ENCODE measurements around the gene ISYNA1.

Gene ISYNA1

DNA sequence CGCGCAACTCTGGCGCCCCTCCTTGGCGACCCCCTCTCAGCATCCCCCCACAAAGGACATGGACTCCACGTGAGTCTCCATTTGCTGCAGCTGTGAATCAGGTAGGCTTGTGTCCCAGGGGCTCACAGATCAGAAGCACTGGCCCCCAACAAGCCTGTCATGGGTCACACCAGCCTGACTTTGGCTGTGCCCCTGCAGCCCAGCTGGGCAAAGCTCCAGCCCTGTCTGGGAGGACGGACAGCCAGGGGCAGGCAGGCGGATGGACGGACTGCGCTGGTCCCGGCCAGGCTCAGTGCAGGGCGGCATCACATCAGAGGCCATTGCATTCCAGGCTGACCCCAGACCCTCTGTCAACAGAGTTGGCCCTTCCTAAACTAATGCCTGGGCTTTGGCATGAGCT is 28.4 kb upstream of the ISYNA1 start:
- no peak for DNase-seq

DNA sequence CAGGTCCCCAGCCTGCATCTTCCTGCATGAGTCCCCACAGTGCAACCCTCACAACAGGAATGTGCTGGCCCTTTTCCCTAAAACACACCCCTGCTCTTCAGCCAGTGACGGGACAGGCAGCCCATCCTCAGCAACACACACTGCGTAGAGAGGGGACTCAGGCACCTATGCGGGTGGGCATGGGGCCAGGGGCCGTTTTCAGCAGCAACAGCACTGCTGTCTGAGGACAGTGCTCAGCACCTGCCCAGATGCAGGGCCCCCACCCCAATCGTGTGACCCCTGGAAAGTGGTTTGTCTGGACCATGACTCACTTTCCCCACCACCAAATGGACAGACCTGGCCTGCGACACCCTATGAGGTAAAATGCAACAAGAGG is 28.0 kb upstream of the ISYNA1 start:
- no peak for DNase-seq

DNA sequence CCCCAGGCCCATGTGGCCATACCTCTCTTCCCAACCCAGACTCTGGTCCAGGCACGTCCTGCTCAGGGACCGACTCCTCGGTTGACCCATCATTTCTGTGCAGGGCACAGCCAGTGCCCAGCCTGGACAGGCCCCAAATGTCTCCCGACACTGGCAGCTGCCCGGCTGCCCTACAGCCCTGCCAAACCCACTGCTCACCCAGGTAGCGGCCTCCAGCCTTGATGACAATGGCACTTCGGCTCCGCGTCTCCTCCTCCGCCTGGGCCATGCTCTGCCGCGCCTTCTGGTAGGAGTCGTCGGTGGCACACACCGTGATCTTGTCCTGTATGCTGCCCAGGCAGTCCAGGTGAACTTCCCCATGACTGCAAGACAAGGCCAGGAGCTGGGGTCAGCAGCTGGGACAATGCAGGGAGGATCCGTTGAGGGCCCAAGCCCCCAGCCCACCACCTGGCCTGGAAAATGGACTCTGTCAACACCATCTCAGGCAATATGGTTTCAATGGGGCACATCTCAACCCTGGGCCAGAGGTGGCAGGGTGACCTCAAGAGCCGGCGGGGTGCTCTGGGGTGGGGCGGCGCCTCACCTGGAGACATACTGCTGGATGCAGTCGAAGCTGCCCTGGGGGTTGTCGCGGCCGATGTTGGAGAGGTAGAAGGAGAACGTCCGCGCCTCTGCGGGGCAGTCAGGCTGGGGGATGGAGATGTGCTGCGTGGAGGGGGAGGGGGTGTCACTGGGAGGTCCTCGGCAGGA is 27.5 kb upstream of the ISYNA1 start:
- no peak for DNase-seq

DNA sequence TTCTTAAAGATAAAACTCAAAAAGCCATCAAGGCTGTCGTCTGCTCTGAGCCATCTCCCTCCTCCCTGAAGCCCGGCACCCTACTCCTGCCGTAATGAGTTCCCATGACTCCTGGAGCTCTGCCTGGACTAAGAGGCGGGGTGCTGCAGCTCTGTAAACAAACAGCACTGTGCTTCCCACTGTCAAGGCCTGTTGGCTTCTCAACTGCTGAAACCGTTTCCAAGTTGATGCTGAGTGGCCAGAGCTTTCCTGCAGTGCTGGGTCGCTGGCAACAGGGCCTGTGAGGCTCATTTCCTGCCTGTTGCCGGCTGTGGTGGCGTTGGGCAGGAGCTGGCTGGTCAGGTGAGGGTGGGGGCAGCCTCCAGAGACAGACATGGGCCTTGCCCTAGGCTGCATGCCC is 26.7 kb upstream of the ISYNA1 start:
- no peak for DNase-seq

DNA sequence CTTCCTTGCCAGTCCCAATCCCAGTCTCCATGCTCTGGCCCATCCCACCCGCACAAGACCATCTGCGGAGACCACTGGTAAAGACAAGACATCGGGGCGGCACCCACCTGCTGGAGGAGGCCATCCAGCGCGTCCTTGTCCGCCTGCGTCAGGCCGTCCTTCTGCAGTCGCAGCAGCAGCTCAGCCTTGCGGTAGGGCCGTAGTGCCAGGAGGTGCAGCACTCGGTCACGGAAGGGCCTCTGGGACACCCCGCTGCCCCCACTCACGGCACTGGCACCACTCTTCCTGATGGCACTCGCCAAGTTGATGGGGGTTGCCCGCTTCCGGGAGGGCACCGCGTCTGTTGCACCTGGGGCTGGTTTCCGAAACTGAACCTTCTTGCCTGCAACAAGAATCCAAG is 23.5 kb upstream of the ISYNA1 start:
- DNase-seq: no peak

DNA sequence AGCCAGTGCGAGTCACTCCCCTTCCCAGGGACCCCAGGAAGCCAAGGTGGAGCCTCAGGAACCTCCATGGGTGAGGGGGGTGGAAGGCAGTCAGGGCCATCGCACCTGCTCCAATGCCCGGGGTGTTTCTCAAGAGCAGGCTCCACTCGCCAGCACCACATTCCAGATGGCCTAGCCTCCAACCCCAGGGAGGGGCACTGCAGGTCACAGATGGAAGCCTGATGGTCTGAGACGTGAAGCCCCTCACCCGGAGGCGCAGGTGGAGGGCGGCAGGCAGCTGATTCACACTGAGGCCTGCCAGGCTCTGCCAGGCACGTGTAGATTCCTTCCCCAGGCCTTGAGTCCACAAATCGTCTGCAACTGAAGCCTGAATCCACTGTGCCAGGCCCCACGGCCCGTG is 23.0 kb upstream of the ISYNA1 start:
- DNase-seq: no peak

DNA sequence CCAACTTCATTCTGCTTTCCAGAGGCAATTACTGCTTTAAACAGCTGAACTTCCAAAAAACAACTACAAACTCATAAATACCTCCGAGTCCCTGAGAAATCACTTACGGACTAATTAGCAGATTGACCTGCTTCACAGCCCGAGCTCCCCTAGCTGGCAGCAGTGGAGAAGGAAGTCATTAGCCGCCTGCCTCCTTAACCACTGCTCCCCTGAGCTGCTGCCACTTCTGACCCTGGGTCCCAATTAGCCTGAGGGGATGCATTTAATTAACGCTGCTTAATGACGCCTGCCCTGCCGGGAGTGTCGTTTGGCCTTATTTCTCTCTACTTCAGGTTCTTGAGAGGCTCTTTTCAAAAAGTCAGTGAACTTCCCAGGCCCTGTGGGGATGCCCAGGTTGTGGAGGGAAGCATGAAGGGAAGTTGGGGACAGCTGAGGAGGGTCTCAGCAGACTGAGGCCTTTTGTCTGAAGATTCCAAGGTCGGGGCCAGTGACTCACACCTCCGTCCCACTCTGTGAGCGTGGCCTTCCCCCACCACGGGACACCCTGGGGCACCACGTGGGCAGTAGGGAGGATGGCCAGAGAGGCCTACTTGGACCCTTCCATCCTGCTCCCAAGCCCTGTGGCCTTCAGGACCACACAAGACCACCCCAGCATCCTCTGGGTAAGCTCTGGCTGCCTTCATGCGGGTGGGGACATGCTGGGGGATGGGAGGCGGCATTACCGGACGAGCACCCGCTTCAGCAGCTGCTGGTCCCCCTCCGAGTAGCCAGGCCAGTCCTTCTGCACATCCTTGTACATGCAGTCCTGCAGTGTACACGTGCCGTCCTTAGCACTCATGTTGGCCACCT is 19.8 kb upstream of the ISYNA1 start:
- DNase-seq: no peak

DNA sequence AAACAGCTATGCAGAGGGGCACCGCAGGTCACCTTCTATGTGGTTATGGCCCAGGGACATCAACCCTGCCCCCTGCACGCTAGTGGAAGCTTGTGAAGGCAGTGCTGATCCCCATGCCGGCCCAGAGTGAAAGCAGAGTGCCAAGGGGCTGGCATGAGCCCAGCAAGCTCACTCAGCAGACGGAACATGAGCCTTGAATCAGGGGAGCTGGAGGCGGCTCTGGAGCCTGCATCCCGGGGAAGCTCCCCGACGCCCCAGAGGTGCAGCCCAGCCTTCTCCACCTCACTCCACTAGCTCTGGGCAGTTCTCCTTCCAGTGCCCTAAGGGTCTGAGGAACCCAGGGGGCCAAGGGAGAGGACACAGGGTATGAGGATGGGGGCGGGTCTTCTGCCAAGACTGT is 19.0 kb upstream of the ISYNA1 start:
- no peak for DNase-seq

DNA sequence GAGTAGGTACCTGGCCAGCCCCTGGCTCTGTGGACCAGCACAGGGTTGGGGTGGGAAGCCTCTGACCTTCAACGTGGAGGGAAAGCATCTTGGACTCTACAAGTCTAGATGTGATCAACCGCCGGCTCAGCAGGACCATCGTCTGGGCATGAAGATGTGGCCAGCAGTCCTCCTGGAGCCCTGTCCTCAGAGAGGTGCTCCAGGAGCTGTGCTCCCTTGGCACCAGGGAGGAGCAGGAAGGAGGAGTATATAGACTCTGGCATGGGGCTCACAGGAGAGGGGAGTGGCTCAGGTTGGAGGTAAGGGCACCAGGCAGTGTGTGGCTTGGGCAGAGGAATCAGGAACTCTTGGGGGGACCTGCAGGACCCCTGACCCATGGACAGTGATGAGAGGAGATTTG is 18.3 kb upstream of the ISYNA1 start:
- DNase-seq: no peak

DNA sequence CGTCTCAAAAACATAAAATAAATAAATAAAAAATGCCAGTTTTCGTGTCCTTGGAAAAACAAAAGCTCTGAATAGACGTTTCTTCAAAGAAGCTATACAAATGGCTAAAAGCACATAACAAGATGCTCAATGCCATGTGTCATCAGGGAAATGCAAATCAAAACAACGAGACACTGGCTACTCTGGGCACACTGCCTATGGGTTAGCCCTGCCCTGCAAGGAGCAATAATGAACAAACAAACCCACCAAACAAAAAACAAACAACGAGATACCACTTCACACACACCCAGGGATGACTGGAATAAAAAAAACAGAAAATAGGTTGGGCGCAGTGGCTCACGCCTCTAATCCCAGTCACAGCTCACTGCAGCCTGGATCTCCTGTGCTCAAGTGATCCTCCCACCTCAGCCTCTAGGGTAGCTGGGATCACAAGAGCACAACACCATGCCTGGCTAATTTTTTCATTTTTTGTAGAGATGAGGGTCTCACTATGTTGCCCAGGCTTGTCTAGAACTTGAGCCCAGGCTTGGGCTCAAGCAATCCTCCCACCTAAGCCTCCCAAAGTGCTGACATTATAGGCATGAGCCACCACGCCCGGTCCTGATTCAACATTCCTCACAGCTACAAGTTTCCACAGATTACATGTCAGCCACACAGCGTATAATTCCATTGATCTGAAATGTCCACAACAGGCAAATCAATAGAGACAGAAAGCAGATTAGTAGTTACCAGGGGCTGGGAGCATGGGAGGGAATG is 15.5 kb upstream of the ISYNA1 start:
- DNase-seq: no peak

DNA sequence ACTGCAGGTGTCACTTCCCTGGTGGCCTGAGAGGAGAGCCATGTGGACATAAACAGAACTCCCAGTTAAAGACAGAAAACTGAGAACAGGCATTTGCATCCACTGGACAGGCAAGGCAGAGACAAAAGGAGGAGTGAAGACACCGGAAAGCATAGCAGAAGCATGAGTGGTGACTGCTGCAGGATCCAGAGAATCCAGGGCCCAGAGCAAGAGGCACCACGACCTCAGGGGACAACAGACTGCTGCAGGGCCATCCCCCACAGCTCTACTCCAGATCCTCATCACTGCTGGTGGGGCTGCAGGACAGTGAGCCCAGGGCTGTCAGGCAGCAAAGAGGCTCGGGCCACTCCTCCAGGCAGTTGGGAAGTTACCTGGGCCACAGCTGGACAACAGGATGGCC is 14.5 kb upstream of the ISYNA1 start:
- no peak for DNase-seq

DNA sequence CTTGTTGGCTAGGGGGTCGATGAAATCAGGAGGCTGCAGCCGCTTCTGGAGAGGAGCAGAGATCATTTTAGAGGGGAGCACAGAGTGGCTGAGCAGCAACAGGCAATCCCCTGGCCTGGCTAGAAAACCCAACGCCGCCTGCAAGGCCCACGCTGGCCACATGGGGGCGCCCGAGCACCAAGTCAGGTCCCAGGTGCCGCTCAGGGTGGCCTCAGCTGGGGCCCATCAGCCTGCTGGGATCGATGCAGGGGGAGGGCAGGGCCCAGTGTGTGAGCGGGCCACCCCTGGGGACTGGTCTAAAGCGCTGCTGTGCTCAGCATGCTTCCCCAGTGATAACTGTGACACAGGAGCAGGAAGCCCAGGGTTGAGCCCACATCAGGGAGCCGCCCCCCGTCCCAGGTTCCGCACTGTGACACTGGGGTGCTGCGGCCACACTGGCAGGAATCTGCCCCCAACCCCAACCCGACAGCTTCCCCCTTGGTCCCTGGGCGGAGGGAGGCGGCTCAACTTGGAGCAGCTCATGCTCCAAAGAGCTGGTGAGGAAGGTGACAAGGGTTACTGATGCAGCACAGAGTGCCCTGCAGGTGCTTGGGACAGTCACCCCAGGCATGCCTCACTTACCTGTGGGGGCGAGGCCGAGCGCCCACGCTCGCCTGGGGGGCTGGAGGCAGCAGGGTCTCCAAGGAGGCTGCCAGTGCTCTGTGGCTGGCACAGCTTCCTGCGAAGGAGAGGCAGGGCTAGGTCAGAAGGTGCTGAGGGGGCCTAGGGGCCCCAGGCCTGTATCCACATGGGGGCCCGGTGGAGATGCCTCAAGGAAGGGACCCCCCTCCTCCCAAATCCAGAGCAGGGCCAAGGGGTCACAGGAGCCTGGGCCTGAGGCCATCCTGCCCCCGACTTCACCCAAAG is 13.3 kb upstream of the ISYNA1 start:
- DNase-seq: peak; percentile 91

DNA sequence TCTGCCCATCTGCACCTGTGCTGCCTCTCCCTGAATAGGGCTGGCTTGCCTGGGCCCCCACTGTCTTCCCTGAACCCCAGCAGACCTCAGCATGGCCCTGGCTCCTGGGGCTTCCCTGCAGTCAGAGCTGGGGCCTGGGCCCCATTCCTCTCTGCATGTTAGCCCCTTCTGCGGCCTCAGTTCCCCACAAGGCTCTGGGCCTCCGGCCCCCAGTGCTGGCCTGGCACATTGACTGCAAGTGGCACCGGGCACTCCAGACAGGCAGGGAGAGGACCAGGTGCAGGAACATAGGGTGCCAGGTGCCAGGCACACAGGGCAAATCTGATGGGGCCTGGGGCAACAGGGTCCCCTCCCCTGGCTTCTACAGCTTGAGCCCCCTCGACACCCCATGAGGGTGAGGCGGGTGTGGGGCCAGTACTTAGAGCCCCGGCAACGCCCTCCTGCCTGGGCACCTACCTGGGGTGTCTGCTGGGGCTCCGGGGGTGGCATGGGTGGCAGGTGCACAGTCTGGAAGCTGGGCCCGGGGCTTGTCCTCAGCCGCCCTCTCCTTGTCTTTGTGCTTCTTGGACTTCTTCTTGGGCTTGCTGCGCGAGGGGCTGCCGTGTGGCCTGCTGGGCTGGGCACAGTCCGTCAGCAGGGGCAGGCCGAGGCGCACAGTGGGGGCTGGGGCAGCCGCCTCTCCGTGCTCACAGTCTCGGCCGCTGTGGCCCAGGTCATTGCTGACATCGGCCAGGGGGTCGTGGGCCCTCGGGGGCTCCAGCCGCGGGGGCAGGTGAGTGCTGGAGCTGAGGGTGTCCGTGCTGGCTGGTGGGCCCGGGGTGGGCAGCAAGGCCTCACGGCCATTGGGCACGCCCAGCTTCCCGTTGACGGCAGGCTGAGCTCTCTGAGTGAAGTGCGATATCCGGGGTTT is 12.3 kb upstream of the ISYNA1 start:
- no peak for DNase-seq

DNA sequence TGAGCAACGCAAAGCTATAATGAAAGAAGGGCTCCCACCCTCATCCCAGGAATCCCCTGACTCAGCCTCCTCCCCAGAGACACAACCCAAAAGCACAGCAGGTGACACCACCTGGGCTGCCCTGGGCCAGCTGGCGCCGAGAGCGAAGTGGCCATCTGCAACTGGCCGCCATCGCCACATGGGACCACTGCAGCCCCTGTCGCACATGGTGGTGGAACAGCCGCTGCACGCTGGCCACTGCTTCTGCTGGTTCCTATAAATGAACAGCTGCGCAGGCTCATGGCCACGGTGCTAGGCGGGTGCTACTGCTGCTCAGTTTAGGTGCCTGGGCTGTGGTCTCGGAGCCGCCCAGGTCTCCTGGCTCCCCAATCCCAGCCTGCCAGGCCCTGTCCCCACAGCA is 11.6 kb upstream of the ISYNA1 start:
- DNase-seq: no peak

DNA sequence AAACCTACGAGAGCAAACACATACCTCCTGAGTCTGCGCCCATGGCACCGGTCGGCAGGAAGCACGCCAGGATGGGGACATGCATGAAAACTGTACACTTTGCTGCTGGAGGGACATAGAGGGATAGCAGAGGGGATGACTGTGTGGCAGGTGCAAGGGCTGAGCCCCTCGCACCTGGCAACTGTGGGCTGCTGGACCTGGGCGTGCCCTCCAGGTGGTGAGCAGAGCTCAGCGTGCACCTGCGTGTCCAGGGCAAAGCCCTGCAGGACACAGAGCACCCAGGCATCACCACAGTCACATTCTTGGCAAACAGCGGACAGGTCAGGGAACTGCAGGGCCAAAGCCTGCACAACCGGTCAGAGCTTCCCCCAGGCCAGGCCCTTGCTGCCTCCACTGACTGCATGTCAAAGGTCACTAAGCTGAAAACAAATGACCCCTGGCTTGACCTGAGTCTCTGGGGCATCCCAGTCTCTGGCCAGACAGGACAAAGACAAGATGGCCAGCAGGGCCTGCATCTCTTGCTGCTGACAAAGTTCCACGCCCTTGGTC is 9.0 kb upstream of the ISYNA1 start:
- DNase-seq: peak; percentile 73

DNA sequence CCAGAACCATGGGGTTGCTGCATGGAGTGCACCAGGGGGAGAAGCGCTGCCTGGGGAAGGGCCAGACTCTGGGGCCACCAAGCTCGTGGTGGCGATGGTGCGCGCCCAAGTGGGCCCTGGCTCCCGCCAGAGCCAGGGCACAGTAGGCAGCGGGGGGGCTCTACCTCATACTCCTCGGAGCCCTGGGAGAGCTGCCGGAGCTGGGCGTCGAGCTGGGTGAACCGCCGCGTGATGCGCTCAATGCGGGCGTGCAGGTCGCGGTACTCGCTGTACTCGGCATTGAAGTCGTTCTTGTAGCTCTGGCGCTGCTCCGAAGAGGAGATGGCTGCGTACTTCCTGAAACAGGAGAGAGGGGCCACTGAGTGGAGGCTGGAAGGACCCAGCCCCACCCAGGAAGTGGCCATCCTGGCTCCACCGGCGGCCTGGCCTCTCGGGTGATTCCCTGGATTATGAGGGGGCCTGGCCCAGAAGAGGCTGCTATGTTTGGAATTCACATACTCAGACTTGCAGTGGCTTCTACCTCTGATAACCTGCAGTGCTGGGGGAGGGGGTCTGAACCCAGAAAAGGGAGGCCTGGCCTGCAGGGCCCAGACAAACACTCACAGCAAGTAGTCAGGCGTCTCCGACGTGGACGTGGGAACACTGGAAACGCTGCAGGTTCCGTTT is 8.3 kb upstream of the ISYNA1 start:
- peak; percentile 68 for DNase-seq

DNA sequence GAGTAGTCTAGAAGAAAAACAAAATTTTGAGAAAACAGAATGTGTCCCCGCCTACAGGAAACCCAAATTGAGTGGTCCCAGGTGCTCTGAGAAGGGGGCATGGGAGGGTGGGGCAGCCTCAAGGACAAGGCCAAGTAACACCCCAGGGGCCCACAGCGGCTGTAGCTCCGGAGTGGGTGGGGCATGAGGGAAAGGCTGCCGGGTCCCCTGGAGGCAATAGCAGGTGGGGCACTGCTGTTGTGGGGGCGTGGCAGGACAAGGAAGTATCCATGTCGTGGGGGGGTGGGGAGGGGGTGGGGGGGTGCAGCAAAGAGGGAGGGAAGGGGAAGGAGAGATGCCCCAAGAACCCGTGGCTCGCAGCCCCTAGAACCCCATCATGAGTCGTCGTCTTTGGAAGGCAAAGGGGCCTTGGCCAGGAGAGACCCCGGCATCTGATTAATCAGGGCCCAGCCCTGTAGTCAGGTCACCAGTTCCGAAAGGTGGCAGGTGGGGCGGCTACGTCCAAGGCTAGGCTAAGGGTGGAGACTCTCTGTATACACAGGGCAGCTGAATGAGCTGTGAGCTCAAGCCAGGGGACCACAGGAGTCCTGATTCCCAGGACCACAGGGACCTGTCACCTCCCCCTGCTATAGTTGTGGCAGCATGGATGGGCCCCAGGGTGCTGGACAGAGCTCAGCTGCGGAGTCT is 7.5 kb upstream of the ISYNA1 start:
- no peak for DNase-seq

DNA sequence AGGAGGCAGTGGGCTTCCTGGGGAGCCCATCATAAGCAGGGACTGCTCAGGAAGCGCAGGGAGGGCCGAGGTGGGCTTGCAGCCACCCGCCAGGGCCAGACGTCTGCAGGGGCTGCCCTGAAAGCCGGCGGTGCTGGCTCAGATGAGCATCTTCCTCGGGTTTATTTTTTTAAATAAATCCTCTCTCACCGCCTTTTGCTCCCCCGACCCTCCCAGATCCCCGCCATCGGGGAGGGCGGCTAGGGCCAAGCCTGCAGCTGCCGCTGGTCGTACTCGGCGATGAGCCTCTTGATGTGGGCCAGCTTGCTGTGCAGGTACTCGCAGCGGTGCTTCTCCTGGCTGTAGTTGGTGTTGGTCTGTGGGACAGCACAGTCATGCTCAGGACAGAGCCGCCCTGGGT is 6.6 kb upstream of the ISYNA1 start:
- no peak for DNase-seq

DNA sequence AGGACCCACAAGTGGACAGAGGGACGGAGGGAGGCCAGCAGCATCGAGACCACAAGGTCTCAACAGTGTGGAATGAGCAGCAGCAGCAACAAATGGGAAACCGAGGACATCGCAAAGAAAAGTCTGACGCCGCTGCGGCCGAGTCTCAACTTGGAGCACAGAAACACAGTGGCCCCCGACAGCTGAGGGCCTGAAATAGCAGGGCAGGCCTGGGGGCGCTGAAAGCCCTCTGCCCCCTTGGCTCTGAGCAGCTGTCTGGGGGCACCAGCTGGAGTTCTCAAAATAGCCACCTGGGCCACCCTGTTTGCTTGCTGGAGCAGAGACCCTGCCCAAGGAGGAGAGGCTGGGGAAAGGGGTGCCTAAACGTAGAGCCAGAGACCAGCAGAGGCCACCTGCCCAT is 5.9 kb upstream of the ISYNA1 start:
- DNase-seq: no peak

DNA sequence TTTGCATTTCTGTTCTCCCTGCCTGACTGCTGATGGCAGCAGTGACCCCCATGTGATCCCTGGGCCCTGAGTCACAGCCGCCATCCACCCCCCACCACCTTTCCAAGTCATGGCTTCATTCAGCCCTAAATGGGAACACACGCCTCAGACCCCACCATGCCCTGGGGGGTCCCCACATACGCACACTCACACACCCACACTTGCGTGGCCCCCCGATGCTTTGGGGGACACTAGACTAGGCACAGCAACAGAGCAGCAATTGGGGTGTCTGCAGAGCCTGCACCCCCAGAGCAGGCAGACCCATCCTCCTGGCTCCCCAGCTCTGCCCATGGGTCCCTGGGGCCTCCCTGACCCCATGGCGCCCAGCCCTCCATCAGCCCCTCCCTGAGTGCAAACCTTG is 5.5 kb upstream of the ISYNA1 start:
- no peak for DNase-seq
